K562 (cell line): ENCODE data around the gene ADAM15. TPM values are rescaled to one million over a fixed set of nuclear protein-coding genes. Genes with fewer than 3 reads are reported as not detected.
A peak's percentile ranks its signal among the peaks of the same experiment; 100 is the strongest.

Experiments
- ADNP ChIP-seq: fragments of 200-800 bp; sonication (Bioruptor generic); IDR thresholded peaks from 2 replicates; pipeline ENCODE4 v1.6.1; 2016; ENCODE audit warnings: missing genetic modification characterization, missing compliant biosample characterization
- ARID4B ChIP-seq: sonication (generic); formaldehyde crosslinking; IDR thresholded peaks from 2 replicates; pipeline ENCODE4 v1.8.0; 2022; ENCODE audit warnings: mild to moderate bottlenecking, missing genetic modification reagents
- CLOCK ChIP-seq: fragments of 250-450 bp; sonication (Bioruptor Pico); IDR thresholded peaks from 2 replicates; pipeline ENCODE4 v1.4.0; 2020; ENCODE audit warnings: mild to moderate bottlenecking, moderate library complexity, borderline replicate concordance
- CREBBP ChIP-seq: IDR thresholded peaks from one replicate; pipeline ENCODE4 v1.6.1; 2012; ENCODE audit warnings: low read depth, mild to moderate bottlenecking, control low read depth, inconsistent platforms, low read length
- GATA2 ChIP-seq: sonication (generic); formaldehyde crosslinking; IDR thresholded peaks from 2 replicates; pipeline ENCODE4 v1.4.0; 2020; ENCODE audit warnings: mild to moderate bottlenecking, missing genetic modification reagents
- GMEB1 ChIP-seq: fragments of 250-450 bp; sonication (Bioruptor Pico); IDR thresholded peaks from 2 replicates; pipeline ENCODE4 v1.4.0; 2020; ENCODE audit warnings: mild to moderate bottlenecking
- POLR2H ChIP-seq: IDR thresholded peaks from 2 replicates; pipeline ENCODE4 v1.6.1; 2016; ENCODE audit warnings: missing genetic modification characterization, low read depth, mild to moderate bottlenecking, control low read depth, missing compliant biosample characterization, moderate library complexity
- RFX7 ChIP-seq: fragments of 250-450 bp; sonication (Bioruptor Pico); IDR thresholded peaks from 2 replicates; pipeline ENCODE4 v1.5.1; 2021; ENCODE audit warnings: mild to moderate bottlenecking
- TAF1 ChIP-seq: IDR thresholded peaks from 2 replicates; pipeline ENCODE4 v1.6.1; 2011; ENCODE audit warnings: mild to moderate bottlenecking, low read length, moderate library complexity; ENCODE audit not compliant: insufficient read depth, control insufficient read depth, severe bottlenecking; ENCODE audit errors: extremely low read depth
- ZBTB8A ChIP-seq: fragments of 450-650 bp; IDR thresholded peaks from 2 replicates; pipeline ENCODE4 v1.6.1; 2018; ENCODE audit warnings: mild to moderate bottlenecking, moderate library complexity; ENCODE audit not compliant: partially characterized antibody
- ZNF253 ChIP-seq: fragments of 250-450 bp; sonication (Bioruptor Pico); conservative IDR thresholded peaks from 2 replicates; pipeline ENCODE4 v1.6.1; 2021; ENCODE audit warnings: mild to moderate bottlenecking
- ZNF586 ChIP-seq: fragments of 450-650 bp; formaldehyde crosslinking; conservative IDR thresholded peaks from 2 replicates; pipeline ENCODE4 v1.4.0; 2020; ENCODE audit warnings: mild to moderate bottlenecking, moderate library complexity
- polyA plus RNA-seq, 8 experiments: library from polyadenylated mRNA; depleted of rRNA in 4 of 8; stranded (reverse) in 5 of 8; unstranded in 3 of 8; fragments of >200 nt; fragmentation: Nextera tagmentation in 2 of 8; fragmentation: Illumina TruSeq in 1 of 8; extraction: Ambion mirVana in 2 of 8; extraction: Trizol in 1 of 8; gene quantifications; 2 replicates each; pipeline versions ENCODE4 v1.2.1 to v1.2.3, GENCODE V29; 2011 to 2014; ENCODE audit warnings: inconsistent platforms in 1 of 8, missing spikeins in 1 of 8
- total RNA-seq, 7 experiments: library from RNA; depleted of rRNA in 6 of 7; stranded (reverse); fragments of >200 nt in 6 of 7; fragmentation: Illumina TruSeq in 2 of 7; extraction: Trizol in 2 of 7; gene quantifications; 2 replicates each; pipeline versions ENCODE4 v1.2.1 to v1.2.3, GENCODE V29; 2011 to 2021; ENCODE audit warnings: low replicate concordance in 1 of 7
- TF ChIP-seq, protein P1 (sequence below): sonication (generic); formaldehyde crosslinking; IDR thresholded peaks from 2 replicates; pipeline ENCODE4 v1.4.0; 2020; ENCODE audit warnings: mild to moderate bottlenecking, missing genetic modification reagents
- TF ChIP-seq, protein P2 (sequence below): fragments of 450-650 bp; formaldehyde crosslinking; IDR thresholded peaks from 2 replicates; pipeline ENCODE4 v1.4.0; 2020; ENCODE audit warnings: mild to moderate bottlenecking, moderate library complexity

Gene ADAM15
- total and polyA plus RNA-seq, 9 of the 15 experiments (the other 6 are each of a cell fraction or from before 2014, with no cell fraction given) = 0.69 to 72.3 (median 32.8) TPM

- TF ChIP-seq, protein P1, sequence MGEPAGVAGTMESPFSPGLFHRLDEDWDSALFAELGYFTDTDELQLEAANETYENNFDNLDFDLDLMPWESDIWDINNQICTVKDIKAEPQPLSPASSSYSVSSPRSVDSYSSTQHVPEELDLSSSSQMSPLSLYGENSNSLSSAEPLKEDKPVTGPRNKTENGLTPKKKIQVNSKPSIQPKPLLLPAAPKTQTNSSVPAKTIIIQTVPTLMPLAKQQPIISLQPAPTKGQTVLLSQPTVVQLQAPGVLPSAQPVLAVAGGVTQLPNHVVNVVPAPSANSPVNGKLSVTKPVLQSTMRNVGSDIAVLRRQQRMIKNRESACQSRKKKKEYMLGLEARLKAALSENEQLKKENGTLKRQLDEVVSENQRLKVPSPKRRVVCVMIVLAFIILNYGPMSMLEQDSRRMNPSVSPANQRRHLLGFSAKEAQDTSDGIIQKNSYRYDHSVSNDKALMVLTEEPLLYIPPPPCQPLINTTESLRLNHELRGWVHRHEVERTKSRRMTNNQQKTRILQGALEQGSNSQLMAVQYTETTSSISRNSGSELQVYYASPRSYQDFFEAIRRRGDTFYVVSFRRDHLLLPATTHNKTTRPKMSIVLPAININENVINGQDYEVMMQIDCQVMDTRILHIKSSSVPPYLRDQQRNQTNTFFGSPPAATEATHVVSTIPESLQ (CRISPR knock-in tag) = no peak
- TF ChIP-seq, protein P2, sequence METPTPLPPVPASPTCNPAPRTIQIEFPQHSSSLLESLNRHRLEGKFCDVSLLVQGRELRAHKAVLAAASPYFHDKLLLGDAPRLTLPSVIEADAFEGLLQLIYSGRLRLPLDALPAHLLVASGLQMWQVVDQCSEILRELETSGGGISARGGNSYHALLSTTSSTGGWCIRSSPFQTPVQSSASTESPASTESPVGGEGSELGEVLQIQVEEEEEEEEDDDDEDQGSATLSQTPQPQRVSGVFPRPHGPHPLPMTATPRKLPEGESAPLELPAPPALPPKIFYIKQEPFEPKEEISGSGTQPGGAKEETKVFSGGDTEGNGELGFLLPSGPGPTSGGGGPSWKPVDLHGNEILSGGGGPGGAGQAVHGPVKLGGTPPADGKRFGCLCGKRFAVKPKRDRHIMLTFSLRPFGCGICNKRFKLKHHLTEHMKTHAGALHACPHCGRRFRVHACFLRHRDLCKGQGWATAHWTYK (CRISPR knock-in tag) = 0 out of 2 replicates have a peak, but pooled peaks have one; percentile 47
- TF ChIP-seq TAF1 (peak; percentile 13), RFX7 (no peak), ZBTB8A (no peak), GMEB1 (CRISPR knock-in tag) (peak; percentile 67), ARID4B (no peak), CREBBP (no peak), GATA2 (CRISPR knock-in tag) (no peak), POLR2H (tag) (no peak), ZNF586 (CRISPR knock-in tag) (no peak), ZNF253 (CRISPR knock-in tag) (no peak), ADNP (tag) (no peak), CLOCK (no peak)
Observed at GRCh38 chr1:155070721-155071569, 19.8 kb downstream of the ADAM15 start (continued).
